ENCODE data around the gene GALNT15. TPM values are rescaled to one million over a fixed set of nuclear protein-coding genes. Genes with fewer than 3 reads are reported as not detected.

GALNT15 gene, protein sequence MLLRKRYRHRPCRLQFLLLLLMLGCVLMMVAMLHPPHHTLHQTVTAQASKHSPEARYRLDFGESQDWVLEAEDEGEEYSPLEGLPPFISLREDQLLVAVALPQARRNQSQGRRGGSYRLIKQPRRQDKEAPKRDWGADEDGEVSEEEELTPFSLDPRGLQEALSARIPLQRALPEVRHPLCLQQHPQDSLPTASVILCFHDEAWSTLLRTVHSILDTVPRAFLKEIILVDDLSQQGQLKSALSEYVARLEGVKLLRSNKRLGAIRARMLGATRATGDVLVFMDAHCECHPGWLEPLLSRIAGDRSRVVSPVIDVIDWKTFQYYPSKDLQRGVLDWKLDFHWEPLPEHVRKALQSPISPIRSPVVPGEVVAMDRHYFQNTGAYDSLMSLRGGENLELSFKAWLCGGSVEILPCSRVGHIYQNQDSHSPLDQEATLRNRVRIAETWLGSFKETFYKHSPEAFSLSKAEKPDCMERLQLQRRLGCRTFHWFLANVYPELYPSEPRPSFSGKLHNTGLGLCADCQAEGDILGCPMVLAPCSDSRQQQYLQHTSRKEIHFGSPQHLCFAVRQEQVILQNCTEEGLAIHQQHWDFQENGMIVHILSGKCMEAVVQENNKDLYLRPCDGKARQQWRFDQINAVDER
- not detected in 2 replicates for total RNA-seq

DNA sequence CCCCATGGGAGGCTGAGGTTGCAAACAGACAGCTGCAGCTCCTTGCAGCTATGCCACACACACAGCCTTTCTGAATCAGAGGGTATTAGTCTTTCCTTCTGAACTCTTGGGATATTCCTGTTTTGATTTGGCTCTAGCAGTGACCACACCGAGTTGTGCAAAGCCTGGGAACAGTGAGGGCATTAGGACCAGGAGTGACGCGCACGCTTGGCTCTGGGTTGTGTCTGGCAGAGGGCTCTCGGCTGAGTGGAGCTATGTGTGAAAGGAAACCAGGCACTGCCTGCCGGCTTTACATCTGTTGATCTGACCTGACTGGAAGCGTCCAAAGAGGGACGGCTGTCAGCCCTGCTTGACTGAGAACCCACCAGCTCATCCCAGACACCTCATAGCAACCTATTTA lies at the start of gene GALNT15:
TSS of gene GALNT15 (plus strand) at position 292 of the 400 bp plus-strand sequence. CDS start 472 bp downstream, outside the sequence.
- intact Hi-C loops (cut with micrococcal nuclease) = no loop called here

DNA sequence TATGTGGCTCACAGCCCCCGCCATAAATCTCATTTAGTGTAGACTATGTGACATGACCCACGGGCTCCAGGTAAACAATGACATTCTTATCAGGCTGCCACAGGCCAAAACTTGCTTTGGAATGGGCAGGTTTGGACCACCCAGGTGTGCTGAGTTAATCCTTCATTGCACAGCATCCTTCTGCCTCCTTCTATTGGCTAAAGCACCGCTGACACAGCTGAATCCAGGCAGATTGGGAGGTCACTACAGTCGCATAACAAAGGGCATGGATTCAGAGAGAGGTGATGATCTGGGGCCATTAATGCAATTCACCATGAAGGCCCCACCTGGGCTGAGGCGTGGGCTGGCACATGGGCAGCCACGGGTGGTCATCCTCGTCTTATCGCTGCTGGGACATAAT lies 47.8 kb upstream of the GALNT15 start:
- intact Hi-C loops (cut with micrococcal nuclease) = no loop called here

GRCh38 chr3:16127249-16127648 lies 47.2 kb upstream of the GALNT15 start:
- intact Hi-C loops (cut with micrococcal nuclease) = no loop called here

- intact Hi-C loops (cut with micrococcal nuclease) = no loop called here
Observed at GRCh38 chr3:16130066-16130465, 44.4 kb upstream of the GALNT15 start.

DNA sequence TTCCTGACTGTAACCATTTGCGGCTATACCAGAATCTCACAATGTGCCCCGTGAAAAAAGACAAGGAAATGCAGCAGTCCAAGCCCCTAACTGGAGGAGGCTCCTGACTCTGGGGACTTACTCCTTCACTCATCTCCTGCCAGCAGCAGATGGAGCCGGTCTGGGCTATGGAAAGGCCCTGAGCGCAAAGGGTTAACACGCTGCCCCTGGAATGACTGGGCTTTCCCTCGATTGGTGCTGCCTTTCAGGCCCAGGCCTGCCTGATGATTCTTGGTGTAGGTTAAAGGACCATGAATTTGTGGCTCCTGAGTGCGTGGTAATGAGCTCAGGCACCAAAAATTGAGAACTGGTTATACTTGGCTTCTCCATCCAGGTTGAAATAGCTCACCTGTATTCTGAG lies 42.3 kb upstream of the GALNT15 start:
- intact Hi-C loops (cut with micrococcal nuclease) = no loop called here

DNA sequence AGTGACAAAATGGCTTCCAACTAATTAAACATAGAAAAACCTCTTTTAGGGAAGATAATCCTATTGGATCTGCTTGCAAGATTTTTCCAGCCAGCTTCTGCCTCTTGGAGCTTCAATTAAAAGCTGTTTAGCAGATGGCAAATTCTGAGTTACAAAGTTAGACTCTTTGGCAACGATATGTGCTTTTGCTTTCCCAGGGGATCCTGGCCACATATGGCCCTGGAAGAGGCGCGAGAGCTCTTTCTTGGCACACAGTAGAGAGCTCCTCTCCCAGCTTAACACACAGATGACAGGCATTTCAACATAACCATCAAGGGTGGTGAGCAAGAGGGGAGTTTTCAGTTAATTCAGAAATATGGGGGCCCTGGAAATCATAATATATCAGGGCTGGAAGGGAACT lies 41.6 kb upstream of the GALNT15 start:
- intact Hi-C loops (cut with micrococcal nuclease) = no loop called here

GRCh38 chr3:16134173-16134928 lies 40.1 kb upstream of the GALNT15 start:
- intact Hi-C loops (cut with micrococcal nuclease) = no loop called here

DNA sequence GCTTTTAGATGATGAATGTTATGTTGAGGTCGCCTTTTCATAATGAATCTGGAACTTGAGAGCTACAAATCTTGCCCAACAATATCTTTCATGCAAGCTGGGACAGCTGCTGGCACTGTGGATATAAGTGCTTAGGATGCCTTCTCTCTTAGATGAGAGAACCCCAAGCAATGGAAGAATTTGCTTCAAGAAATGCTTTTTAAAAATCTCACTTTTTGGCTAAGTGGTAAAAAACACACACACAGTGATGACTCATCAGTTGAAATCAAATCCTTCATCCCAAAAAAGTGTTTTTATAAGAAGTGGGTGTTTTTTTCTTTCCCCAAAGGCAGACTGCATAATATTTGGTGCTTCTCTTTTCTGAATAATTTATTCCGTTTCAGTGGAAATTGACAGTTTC lies 38.4 kb upstream of the GALNT15 start:
- intact Hi-C loops (cut with micrococcal nuclease) = no loop called here

DNA sequence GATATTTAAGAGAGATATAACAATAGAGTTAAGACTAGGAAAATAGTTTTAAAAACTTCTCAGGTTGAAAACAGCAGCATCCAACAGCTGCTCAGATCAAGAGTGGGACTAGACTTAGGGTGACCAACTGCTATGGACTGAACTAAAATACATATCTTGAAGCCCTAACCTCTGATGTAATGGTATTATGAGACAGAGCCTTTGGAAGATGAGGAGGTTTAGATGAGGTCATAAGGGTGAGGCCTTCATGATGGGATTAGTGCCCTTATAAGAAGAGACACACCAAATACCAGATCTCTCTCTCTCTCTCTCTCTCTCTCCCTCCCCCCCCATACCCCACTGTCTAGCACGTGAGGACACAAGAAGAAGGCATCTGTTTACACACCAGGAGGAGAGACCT lies 37.4 kb upstream of the GALNT15 start:
- intact Hi-C loops (cut with micrococcal nuclease) = no loop called here

DNA sequence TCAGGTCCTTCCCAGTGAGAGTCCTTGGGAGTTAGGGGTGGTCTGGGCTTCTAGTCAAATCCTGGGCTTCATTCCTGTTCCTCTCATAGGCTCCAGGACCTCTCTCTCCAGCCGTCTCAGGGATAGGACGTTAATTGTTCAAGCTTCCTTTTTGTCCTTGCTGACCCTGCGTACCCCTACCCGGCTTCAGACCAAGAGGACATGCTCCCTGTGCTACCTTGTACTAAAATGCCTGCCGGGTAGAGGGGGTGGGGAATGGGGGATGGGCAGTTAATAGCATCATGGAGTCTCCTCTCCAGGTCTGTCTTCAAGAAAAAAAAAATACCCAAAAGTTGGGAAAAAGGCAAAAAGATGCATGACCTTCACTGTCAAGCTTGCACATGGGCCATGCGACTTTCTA lies 36.5 kb upstream of the GALNT15 start:
- intact Hi-C loops (cut with micrococcal nuclease) = no loop called here

- intact Hi-C loops (cut with micrococcal nuclease) = no loop called here
Observed at GRCh38 chr3:16140116-16140893, 34.2 kb upstream of the GALNT15 start.

GRCh38 chr3:16140894-16141285 lies 33.6 kb upstream of the GALNT15 start:
- intact Hi-C loops (cut with micrococcal nuclease) = no loop called here

GRCh38 chr3:16142350-16143025 lies 32.0 kb upstream of the GALNT15 start:
- intact Hi-C loops (cut with micrococcal nuclease) = no loop called here

GRCh38 chr3:16143861-16144447 lies 30.5 kb upstream of the GALNT15 start:
- intact Hi-C loops (cut with micrococcal nuclease) = no loop called here

DNA sequence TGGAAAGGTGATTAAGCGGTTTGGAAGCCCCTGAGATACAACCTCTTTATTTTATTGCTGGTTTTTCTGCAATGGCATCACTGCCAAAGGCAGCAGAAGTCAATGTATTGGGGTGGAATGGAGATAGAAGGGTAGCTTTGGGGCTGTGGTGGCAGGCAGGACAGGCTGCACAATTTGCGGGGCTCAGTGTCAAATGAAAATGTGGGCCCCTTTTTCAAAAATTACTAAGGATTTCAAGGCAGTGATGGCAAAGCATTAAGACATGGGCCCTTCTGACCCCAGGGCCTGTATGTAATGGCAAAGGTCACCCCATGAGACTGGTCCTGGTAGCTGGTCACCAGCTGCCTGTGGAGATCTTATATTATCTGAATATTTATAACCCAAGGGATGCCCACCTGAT lies 29.3 kb upstream of the GALNT15 start:
- intact Hi-C loops (cut with micrococcal nuclease) = no loop called here

GRCh38 chr3:16146015-16146730 lies 28.3 kb upstream of the GALNT15 start:
- intact Hi-C loops (cut with micrococcal nuclease) = no loop called here

GRCh38 chr3:16147220-16147994 lies 27.1 kb upstream of the GALNT15 start:
- intact Hi-C loops (cut with micrococcal nuclease) = no loop called here

GRCh38 chr3:16148213-16148612 lies 26.3 kb upstream of the GALNT15 start:
- intact Hi-C loops (cut with micrococcal nuclease) = no loop called here

DNA sequence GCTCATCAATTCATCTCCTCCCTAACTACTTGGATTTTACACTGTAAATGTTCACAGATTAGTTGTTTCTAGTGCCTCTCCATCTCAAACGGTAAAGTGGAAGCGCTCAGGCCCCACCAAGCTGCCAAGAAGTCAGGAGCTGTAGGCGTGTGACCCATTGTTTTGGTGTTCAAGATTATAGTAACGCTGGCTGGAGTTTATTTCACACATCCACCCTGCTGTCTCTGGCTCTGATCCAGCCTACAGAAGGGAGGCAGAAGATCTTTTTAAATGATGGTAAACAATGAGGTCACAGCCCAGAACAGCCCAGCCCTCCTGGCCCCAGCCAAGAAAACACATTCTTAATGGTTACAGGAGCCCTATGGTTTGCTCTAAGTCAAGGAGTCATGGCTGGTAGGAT lies 25.7 kb upstream of the GALNT15 start:
- intact Hi-C loops (cut with micrococcal nuclease) = no loop called here
